ENCODE measurements around the gene ARHGAP35. TPM values are rescaled to one million over a fixed set of nuclear protein-coding genes. Genes with fewer than 3 reads are reported as not detected.
"Not testable (repeated sequence)": the region's sequence is repeated elsewhere in the genome, so short reads cannot be mapped to it uniquely, and the experiment has no call there.

ARHGAP35 gene
- total RNA-seq, 5 donors from 2014 or later (not counting 1 experiment from before 2014, with no cell fraction given): 28.7 to 48.1 (median 37.7) TPM

DNA sequence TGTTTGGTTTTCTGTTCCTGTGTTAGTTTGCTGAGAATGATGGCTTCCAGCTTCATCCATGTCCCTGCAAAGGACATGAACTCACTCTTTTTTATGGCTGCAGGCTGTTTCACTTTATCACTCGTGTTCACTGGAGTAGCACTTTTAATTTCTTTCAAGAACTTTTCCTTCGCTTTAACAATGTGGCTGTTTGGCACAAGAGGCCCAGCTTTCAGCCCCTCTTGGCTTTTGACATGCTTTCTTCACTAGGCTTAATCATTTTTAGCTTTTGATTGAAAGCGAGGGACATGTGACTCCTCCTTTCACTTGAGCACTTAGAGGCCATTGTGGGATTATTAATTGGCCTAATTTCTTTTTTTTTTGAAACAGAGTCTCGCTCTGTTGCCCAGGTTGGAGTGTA is 22.0 kb downstream of the ARHGAP35 start:
- H3K27ac Mint-ChIP-seq, POLR2A ChIA-PET: not testable (repeated sequence)

DNA sequence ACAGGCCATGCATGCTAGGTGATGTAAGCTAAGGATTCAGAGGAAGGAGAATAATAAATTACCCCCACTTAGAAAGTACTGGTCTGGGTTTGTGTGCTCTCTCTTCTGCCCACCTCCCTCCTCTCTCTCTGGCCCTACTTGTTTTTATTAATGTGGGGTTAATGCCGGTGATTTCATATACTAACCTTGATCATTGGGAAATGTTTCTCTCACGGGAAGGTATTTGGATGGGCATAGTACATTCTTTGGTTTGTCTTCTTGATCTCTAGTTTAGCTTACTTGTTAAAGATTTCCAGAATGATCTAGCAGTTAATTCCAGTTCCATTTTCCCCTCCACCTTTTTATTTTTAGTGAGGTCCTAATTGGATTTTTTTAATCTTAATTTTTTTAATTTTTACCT is 24.6 kb downstream of the ARHGAP35 start:
- no peaks in the 10 kb centered on the region for H3K36me3 ChIP-seq (ENCODE audit: control insufficient read depth in 2 of 2, extremely low read depth in 1 of 2, insufficient read depth in 1 of 2, low read length in 1 of 2)
- no peaks in the 10 kb centered on the region for H3K27me3 Mint-ChIP-seq
- H3K36me3 Mint-ChIP-seq: peaks cover 13% of the 10 kb centered on the region
- no CpG with 5 or more reads among the region's 2 CpGs for WGBS (ENCODE audit: insufficient coverage)
- no peaks in the 10 kb centered on the region for H3K9me3 ChIP-seq
- DNase-seq (no peak), ATAC-seq (replicated peaks in 1 of 4) (no peak)
- CTCF ChIA-PET: interaction anchor here in 1 of 2 donors (0.9 to 1.1 kb wide), 3 partner anchors 23 to 243 kb away, joined by 3 to 4 read pairs (median 3); no protein-coding TSS in a partner anchor
- H3K4me1 ChIP-seq (ENCODE audit: control insufficient read depth in 1 of 2, extremely low read depth in 1 of 2, insufficient read depth in 2 of 2, low read length in 2 of 2): no peaks in the 10 kb centered on the region
- peaks cover 27 to 51% (median 41%) of the 10 kb centered on the region in 3 donors for H3K4me1 Mint-ChIP-seq
- no peaks in the 10 kb centered on the region for H3K27me3 ChIP-seq (replicated peaks in 1 of 2; ENCODE audit: control insufficient read depth in 2 of 2, extremely low read depth in 1 of 2, insufficient read depth in 2 of 2, low read length in 1 of 2)
- H3K9me3 Mint-ChIP-seq: no peaks in the 10 kb centered on the region
- H3K27ac ChIP-seq (ENCODE audit: low read length): no peak overlapping the region
- POLR2A ChIA-PET: no interaction called here
- H3K4me3 Mint-ChIP-seq: no peak overlapping the region
- H3K4me3 ChIP-seq (ENCODE audit: control insufficient read depth in 1 of 2, extremely low read depth in 1 of 2, low read length in 1 of 2): no peak overlapping the region
- H3K27ac Mint-ChIP-seq: no peak overlapping the region

More for the DNA sequence above, 22.0 kb downstream of the ARHGAP35 start:
- Mint-ChIP-seq H3K36me3 (peaks cover 18% of the 10 kb centered on the region), H3K4me1 (peaks cover 21 to 43% (median 38%) of the 10 kb centered on the region in 3 donors)
- not testable (repeated sequence) for DNase-seq; H3K9me3 Mint-ChIP-seq; H3K27me3 ChIP-seq (replicated peaks in 1 of 2; ENCODE audit: control insufficient read depth in 2 of 2, extremely low read depth in 1 of 2, insufficient read depth in 2 of 2, low read length in 1 of 2); H3K4me3 Mint-ChIP-seq; ATAC-seq (replicated peaks in 1 of 4); H3K27me3 Mint-ChIP-seq; H3K27ac ChIP-seq (ENCODE audit: low read length); H3K4me3 ChIP-seq (ENCODE audit: control insufficient read depth in 1 of 2, extremely low read depth in 1 of 2, low read length in 1 of 2); H3K36me3 ChIP-seq (ENCODE audit: control insufficient read depth in 2 of 2, extremely low read depth in 1 of 2, insufficient read depth in 1 of 2, low read length in 1 of 2); H3K9me3 ChIP-seq; H3K4me1 ChIP-seq (ENCODE audit: control insufficient read depth in 1 of 2, extremely low read depth in 1 of 2, insufficient read depth in 2 of 2, low read length in 2 of 2)
- CTCF ChIA-PET: interaction anchor here in 1 of 2 donors (1.1 kb wide), 1 partner anchor 45 kb away, joined by 3 read pairs; no protein-coding TSS in a partner anchor
- WGBS (ENCODE audit: insufficient coverage): 100% methylated on average over 2 of the region's 4 CpGs

DNA sequence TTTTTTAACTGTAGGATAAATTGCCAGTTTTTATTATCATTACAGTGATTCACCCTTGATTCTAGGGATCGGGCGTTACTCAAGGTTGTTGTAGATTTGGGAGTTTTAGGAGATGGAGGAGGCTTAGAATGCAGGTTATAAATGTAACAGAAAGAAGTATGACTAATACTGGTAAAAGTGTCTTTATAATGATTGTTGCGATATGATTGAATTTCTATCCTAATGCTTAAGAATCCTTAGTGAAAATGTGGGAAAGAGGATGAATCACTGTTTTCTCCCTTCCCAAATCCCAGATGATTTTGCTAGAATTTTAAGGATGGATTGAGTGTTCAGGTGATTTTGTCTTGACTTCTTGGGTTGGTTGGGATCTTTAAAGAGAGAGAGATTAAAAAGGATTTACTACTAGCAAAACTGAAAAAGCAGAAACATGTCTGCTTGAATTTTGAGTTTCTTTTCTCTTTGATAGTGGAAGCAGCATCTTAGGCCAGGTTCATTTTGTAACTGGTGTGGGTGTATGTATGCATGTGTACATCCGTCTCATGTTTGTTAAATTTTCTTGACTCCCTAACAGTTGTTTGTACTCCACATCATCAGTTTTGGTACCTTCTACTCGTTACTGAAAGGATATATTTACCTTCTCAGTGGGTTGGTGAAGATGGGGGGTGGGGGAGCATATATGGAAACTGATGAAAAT is 25.9 kb downstream of the ARHGAP35 start:
- Histone ChIP-seq H3K4me1 (ENCODE audit: control insufficient read depth in 1 of 2, extremely low read depth in 1 of 2, insufficient read depth in 2 of 2, low read length in 2 of 2) (no peaks in the 10 kb centered on the region), H3K36me3 (ENCODE audit: control insufficient read depth in 2 of 2, extremely low read depth in 1 of 2, insufficient read depth in 1 of 2, low read length in 1 of 2) (no peaks in the 10 kb centered on the region), H3K27me3 (replicated peaks in 1 of 2; ENCODE audit: control insufficient read depth in 2 of 2, extremely low read depth in 1 of 2, insufficient read depth in 2 of 2, low read length in 1 of 2) (no peaks in the 10 kb centered on the region), H3K4me3 (ENCODE audit: control insufficient read depth in 1 of 2, extremely low read depth in 1 of 2, low read length in 1 of 2) (no peak overlapping the region), H3K27ac (ENCODE audit: low read length) (no peak overlapping the region), H3K9me3 (no peaks in the 10 kb centered on the region)
- Mint-ChIP-seq H3K4me3 (no peak overlapping the region), H3K27ac (no peak overlapping the region), H3K9me3 (no peaks in the 10 kb centered on the region), H3K4me1 (peaks cover 35 to 56% (median 49%) of the 10 kb centered on the region in 3 donors), H3K36me3 (peaks cover 13% of the 10 kb centered on the region), H3K27me3 (no peaks in the 10 kb centered on the region)
- DNase-seq: no peak
- no peak for ATAC-seq (replicated peaks in 1 of 4)
- ChIA-PET CTCF (interaction anchor here in 1 of 2 donors (0.5 to 0.6 kb wide), 2 partner anchors 8 to 70 kb away, joined by 3 to 4 read pairs; no protein-coding TSS in a partner anchor), POLR2A (no interaction called here)
- 69% methylated on average over 2 of the region's 5 CpGs for WGBS (ENCODE audit: insufficient coverage)

DNA sequence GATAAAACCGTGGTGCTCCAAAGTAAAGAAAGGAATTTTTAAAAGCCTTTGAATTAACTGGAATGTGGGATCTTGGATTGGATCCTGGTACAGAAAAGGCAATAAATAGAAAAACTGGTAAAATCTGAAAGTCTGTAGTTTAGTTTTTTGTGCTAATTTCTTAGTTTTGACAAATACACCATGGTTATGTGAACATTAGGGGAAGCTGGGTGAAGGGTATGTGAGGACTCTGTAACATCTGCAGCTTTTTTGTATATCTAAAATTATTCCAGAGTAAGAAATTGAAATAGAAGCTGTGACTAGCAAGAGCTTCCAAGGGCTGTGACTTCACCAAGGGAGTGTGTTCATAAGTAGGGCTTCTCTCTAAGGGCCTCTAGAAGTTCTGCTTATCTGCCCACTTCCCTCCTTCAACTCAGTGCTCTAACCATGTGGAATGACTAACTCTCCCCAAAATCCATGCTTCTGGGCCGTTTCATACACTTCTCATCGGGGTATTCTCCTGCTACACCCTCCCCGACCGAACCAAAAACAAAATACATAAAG is 26.5 kb downstream of the ARHGAP35 start:
- Histone ChIP-seq H3K4me3 (ENCODE audit: control insufficient read depth in 1 of 2, extremely low read depth in 1 of 2, low read length in 1 of 2) (no peak overlapping the region), H3K9me3 (no peaks in the 10 kb centered on the region), H3K27me3 (replicated peaks in 1 of 2; ENCODE audit: control insufficient read depth in 2 of 2, extremely low read depth in 1 of 2, insufficient read depth in 2 of 2, low read length in 1 of 2) (no peaks in the 10 kb centered on the region), H3K36me3 (ENCODE audit: control insufficient read depth in 2 of 2, extremely low read depth in 1 of 2, insufficient read depth in 1 of 2, low read length in 1 of 2) (no peaks in the 10 kb centered on the region), H3K27ac (ENCODE audit: low read length) (no peak overlapping the region), H3K4me1 (ENCODE audit: control insufficient read depth in 1 of 2, extremely low read depth in 1 of 2, insufficient read depth in 2 of 2, low read length in 2 of 2) (no peaks in the 10 kb centered on the region)
- ChIA-PET POLR2A (no interaction called here), CTCF (no interaction called here)
- no peaks in the 10 kb centered on the region for H3K27me3 Mint-ChIP-seq
- WGBS (ENCODE audit: insufficient coverage): 98% methylated on average over 4 of the region's 5 CpGs
- DNase-seq: no peak
- H3K4me3 Mint-ChIP-seq: no peak overlapping the region
- no peak for ATAC-seq (replicated peaks in 1 of 4)
- peaks cover 38 to 54% (median 49%) of the 10 kb centered on the region in 3 donors for H3K4me1 Mint-ChIP-seq
- no peaks in the 10 kb centered on the region for H3K9me3 Mint-ChIP-seq
- peaks cover 13% of the 10 kb centered on the region for H3K36me3 Mint-ChIP-seq
- H3K27ac Mint-ChIP-seq: no peak overlapping the region

DNA sequence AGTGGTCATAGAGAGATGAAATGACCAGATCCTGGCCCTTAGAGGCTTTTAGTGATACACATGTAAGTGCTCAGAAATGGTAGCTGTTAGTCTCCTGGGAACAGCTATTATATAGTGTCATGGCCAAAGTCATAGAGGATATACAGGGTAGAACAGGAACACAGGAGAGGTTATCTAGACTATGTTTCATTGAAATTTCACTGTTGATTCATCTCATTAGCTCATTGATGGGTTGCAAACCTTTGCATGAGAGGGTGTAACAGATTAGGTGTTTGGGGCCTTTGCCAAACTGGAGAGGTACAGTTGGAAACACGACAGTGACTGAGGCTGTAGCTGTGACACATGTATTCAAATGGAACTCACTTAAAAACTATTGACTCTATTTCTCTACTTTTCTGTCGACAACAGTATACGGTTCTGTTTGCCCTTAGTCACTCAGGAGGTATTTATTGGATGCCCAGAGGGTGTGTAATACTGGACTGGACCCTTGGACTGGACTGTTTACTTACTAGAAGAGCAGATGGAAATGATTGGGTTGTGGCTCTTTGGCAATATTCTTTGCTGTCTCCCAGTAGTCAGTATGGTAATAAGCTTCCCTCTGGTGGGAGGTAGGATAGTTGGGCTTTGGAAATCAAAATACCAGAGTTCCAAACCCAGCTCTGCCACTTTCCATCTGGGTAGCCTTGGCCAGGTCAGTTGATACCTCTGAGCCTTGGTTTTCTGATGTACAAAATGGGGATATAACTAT is 29.8 kb downstream of the ARHGAP35 start:
- peaks cover 18% of the 10 kb centered on the region for H3K36me3 Mint-ChIP-seq
- WGBS (ENCODE audit: insufficient coverage): no CpG with 5 or more reads among the region's 3 CpGs
- H3K9me3 ChIP-seq: no peaks in the 10 kb centered on the region
- no peak overlapping the region for H3K27ac ChIP-seq (ENCODE audit: low read length)
- peaks cover 50 to 64% (median 60%) of the 10 kb centered on the region in 3 donors for H3K4me1 Mint-ChIP-seq
- H3K27me3 ChIP-seq (replicated peaks in 1 of 2; ENCODE audit: control insufficient read depth in 2 of 2, extremely low read depth in 1 of 2, insufficient read depth in 2 of 2, low read length in 1 of 2): no peaks in the 10 kb centered on the region
- H3K27ac Mint-ChIP-seq: no peak overlapping the region
- DNase-seq (no peak), ATAC-seq (replicated peaks in 1 of 4) (no peak)
- no peaks in the 10 kb centered on the region for H3K36me3 ChIP-seq (ENCODE audit: control insufficient read depth in 2 of 2, extremely low read depth in 1 of 2, insufficient read depth in 1 of 2, low read length in 1 of 2)
- no peaks in the 10 kb centered on the region for H3K4me1 ChIP-seq (ENCODE audit: control insufficient read depth in 1 of 2, extremely low read depth in 1 of 2, insufficient read depth in 2 of 2, low read length in 2 of 2)
- no peak overlapping the region for H3K4me3 Mint-ChIP-seq
- H3K9me3 Mint-ChIP-seq: no peaks in the 10 kb centered on the region
- ChIA-PET POLR2A (interaction anchor here in 1 of 2 donors (0.5 kb wide), 1 partner anchor 51 kb away, joined by 9 read pairs; no protein-coding TSS in a partner anchor), CTCF (interaction anchor here in 1 of 2 donors (0.6 kb wide), 1 partner anchor 134 kb away, joined by 7 read pairs; no protein-coding TSS in a partner anchor)
- no peaks in the 10 kb centered on the region for H3K27me3 Mint-ChIP-seq
- H3K4me3 ChIP-seq (ENCODE audit: control insufficient read depth in 1 of 2, extremely low read depth in 1 of 2, low read length in 1 of 2): no peak overlapping the region

Measured in T-cell (primary cell).